SU-DHL-6 (cell line): ENCODE data around the gene IFIT2.
"Not testable (repeated sequence)": the region's sequence is repeated elsewhere in the genome, so short reads cannot be mapped to it uniquely, and the experiment has no call there.

ENCODE experiments used
- H2AFZ ChIP-seq: fragments of 200-600 bp; sonication (generic); 2 replicates; pipeline ENCODE4 v1.6.1; 2014; ENCODE audit warnings: low read depth, mild to moderate bottlenecking, moderate library complexity, mixed read lengths, antibody characterized with exemption, low read length; ENCODE audit not compliant: severe bottlenecking
- H3F3A ChIP-seq: fragments of 200-600 bp; shearing (Covaris generic); 2 replicates; pipeline ENCODE4 v1.6.0; 2016; ENCODE audit warnings: antibody characterized with exemption, mild to moderate bottlenecking; ENCODE audit not compliant: insufficient read depth
- H3K27ac ChIP-seq: fragments of 200-600 bp; sonication (generic); 2 replicates; pipeline ENCODE4 v1.5.1; 2016; ENCODE audit warnings: low read depth, mild to moderate bottlenecking, low read length, moderate library complexity, mixed read lengths
- H3K27me3 ChIP-seq: fragments of 200-600 bp; sonication (generic), shearing (Covaris generic); 2 replicates; pipeline ENCODE4 v1.6.0; 2014; ENCODE audit warnings: mild to moderate bottlenecking, low read length
- H3K36me3 ChIP-seq: fragments of 200-600 bp; sonication (generic); 2 replicates; pipeline ENCODE4 v1.6.1; 2014; ENCODE audit warnings: mild to moderate bottlenecking, low read length, mixed read lengths
- H3K4me2 ChIP-seq: fragments of 300-600, 200-600 bp; shearing (Covaris generic), sonication (generic); 2 replicates; pipeline ENCODE4 v1.6.0; 2014; ENCODE audit warnings: low read length, low read depth, mild to moderate bottlenecking; ENCODE audit not compliant: poor library complexity, severe bottlenecking
- H3K4me3 ChIP-seq: fragments of 200-600 bp; sonication (generic); 2 replicates; pipeline ENCODE4 v1.5.1; 2014; ENCODE audit warnings: antibody characterized with exemption, low read length, mild to moderate bottlenecking, mixed read lengths; ENCODE audit not compliant: insufficient read depth, poor library complexity, severe bottlenecking
- H3K79me2 ChIP-seq: fragments of 200-600 bp; sonication (generic); 2 replicates; pipeline ENCODE4 v1.6.1; 2014; ENCODE audit warnings: mild to moderate bottlenecking, low read length, moderate library complexity; ENCODE audit not compliant: insufficient read depth
- H3K9ac ChIP-seq: fragments of 200-600 bp; sonication (generic); 2 replicates; pipeline ENCODE4 v1.7.0; 2014; ENCODE audit warnings: mild to moderate bottlenecking, low read length
- H3K9me2 ChIP-seq: fragments of 200-600 bp; sonication (generic); replicated peaks from 2 replicates; pipeline ENCODE4 v1.6.1; 2014; ENCODE audit warnings: low read length; ENCODE audit not compliant: insufficient read depth
- H3K9me3 ChIP-seq: fragments of 200-600 bp; sonication (generic); 2 replicates; pipeline ENCODE4 v1.6.1; 2014; ENCODE audit warnings: low read length, mixed read lengths; ENCODE audit not compliant: insufficient read depth
- H4K20me1 ChIP-seq: fragments of 200-600 bp; sonication (generic); 2 replicates; pipeline ENCODE4 v1.6.1; 2014; ENCODE audit warnings: low read depth, mild to moderate bottlenecking, antibody characterized with exemption, low read length, moderate library complexity, mixed read lengths
- EZH2phosphoT487 ChIP-seq: fragments of 200-600 bp; sonication (generic), shearing (Covaris generic); conservative IDR thresholded peaks from 2 replicates; pipeline ENCODE4 v1.6.1; 2018; ENCODE audit warnings: mild to moderate bottlenecking, antibody characterized with exemption, low read length, moderate library complexity, mixed read lengths
- TF ChIP-seq, protein P1 (sequence below): fragments of 200-600 bp; sonication (generic); IDR thresholded peaks from one replicate; pipeline ENCODE4 v1.5.1; 2017; ENCODE audit warnings: antibody characterized with exemption, mild to moderate bottlenecking, low read length, moderate library complexity; ENCODE audit not compliant: insufficient read depth, poor library complexity, severe bottlenecking

IFIT2 gene

DNA sequence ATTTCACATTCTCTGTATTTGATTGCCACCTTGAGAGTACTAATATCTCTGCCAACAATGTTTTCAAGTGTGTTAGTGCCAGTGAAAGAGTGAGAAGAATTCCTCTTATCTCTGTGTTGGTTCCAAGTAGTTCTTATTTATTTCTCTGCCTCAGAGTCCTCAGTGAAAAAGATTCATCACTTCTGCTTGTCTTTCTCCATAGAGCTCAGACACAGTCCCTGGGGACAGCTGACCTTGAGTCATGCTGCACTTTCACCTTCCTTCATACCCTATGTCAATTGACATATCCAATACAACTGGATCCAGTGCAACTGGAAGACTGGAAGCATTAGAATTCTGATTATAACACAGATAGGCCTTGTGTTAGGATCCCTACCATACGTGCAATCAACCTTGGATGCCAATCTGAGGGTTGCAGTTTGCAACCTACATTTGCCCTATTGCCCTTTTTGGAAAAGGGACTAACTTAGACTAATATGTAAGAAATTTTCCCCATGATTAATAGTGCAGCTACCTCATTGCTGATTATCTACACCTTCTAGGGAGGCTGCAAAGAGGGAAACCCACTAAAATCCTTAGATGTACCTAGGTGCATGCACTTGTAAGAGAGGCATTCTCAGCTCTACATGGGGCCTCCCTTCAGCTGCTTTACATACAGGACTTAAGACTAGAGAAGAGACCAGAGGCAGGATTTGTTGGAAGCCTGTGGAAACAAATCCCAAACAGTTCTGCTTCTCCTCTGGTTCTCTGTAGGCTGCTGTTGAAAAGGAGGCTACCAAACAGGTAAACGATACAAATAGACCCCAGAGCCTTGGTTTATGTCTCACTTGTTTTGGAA lies 8.4 kb downstream of the IFIT2 start:
- H3K27ac ChIP-seq: no peak overlapping the region
- no peaks in the 10 kb centered on the region for H4K20me1 ChIP-seq
- H3K9ac ChIP-seq: no peak overlapping the region
- no peak overlapping the region for H3K4me3 ChIP-seq
- H3F3A ChIP-seq: no peaks in the 10 kb centered on the region
- H3K9me3 ChIP-seq: no peaks in the 10 kb centered on the region
- no peaks in the 10 kb centered on the region for H3K9me2 ChIP-seq
- no peaks in the 10 kb centered on the region for H3K36me3 ChIP-seq
- no peaks in the 10 kb centered on the region for H3K79me2 ChIP-seq
- H2AFZ ChIP-seq: no peak overlapping the region
- H3K4me2 ChIP-seq: no peak overlapping the region
- H3K27me3 ChIP-seq: no peaks in the 10 kb centered on the region
- no peak for TF ChIP-seq EZH2phosphoT487
- TF ChIP-seq, protein P1, sequence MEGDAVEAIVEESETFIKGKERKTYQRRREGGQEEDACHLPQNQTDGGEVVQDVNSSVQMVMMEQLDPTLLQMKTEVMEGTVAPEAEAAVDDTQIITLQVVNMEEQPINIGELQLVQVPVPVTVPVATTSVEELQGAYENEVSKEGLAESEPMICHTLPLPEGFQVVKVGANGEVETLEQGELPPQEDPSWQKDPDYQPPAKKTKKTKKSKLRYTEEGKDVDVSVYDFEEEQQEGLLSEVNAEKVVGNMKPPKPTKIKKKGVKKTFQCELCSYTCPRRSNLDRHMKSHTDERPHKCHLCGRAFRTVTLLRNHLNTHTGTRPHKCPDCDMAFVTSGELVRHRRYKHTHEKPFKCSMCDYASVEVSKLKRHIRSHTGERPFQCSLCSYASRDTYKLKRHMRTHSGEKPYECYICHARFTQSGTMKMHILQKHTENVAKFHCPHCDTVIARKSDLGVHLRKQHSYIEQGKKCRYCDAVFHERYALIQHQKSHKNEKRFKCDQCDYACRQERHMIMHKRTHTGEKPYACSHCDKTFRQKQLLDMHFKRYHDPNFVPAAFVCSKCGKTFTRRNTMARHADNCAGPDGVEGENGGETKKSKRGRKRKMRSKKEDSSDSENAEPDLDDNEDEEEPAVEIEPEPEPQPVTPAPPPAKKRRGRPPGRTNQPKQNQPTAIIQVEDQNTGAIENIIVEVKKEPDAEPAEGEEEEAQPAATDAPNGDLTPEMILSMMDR: no peak

DNA sequence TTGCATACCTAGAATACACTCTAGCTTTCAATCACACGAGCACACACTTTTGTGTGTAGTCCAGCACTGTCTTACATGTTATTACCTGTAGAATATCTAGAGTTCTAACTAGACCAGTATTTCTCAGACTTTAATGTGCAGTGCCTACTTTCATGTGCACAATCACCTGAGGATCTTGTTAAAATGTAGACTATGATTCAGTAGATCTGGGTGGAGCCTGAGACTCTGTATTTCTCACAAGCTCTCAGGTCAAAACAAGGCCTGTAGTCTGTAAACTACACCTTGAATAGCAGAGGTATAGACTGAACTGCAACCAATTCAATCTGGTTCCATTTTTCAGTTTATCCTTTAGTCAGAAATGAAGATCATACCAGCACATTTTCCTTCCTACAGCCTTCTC lies 11.1 kb downstream of the IFIT2 start:
- Histone ChIP-seq H3K27ac (no peak overlapping the region), H3K79me2 (no peaks in the 10 kb centered on the region), H3K9me3 (no peaks in the 10 kb centered on the region), H3K36me3 (no peaks in the 10 kb centered on the region), H2AFZ (no peak overlapping the region), H3K4me2 (no peak overlapping the region), H3K27me3 (no peaks in the 10 kb centered on the region), H3K9ac (no peak overlapping the region), H3K9me2 (no peaks in the 10 kb centered on the region), H3K4me3 (no peak overlapping the region), H4K20me1 (no peaks in the 10 kb centered on the region), H3F3A (no peaks in the 10 kb centered on the region)
- no peak for TF ChIP-seq EZH2phosphoT487
- TF ChIP-seq, protein P1: no peak

DNA sequence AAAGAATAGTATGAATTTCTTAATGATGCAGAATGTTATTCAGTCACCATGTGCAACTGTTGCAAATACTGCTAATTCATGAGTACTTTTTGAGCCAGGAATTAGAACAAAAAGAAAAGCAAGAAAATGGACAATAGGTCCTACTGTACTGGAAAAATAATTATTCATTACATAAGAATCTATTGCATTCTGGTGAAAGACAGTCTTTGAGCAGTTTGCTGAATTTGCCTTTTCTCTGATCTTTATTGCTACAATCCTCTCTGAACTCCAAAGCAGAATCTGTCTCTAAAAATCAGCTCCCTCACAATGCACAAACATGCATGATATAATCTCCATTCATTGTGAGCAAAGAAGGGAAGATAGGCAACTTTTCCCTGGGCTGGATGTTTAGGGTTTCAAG lies 12.8 kb downstream of the IFIT2 start:
- TF ChIP-seq, protein P1: no peak
- TF ChIP-seq EZH2phosphoT487: no peak
- no peak overlapping the region for H3K9ac ChIP-seq
- no peaks in the 10 kb centered on the region for H3K9me3 ChIP-seq
- H4K20me1 ChIP-seq: no peaks in the 10 kb centered on the region
- H3K4me3 ChIP-seq: no peak overlapping the region
- no peaks in the 10 kb centered on the region for H3K9me2 ChIP-seq
- H3F3A ChIP-seq: no peaks in the 10 kb centered on the region
- H3K27me3 ChIP-seq: no peaks in the 10 kb centered on the region
- no peaks in the 10 kb centered on the region for H3K79me2 ChIP-seq
- no peak overlapping the region for H3K4me2 ChIP-seq
- no peak overlapping the region for H3K27ac ChIP-seq
- no peak overlapping the region for H2AFZ ChIP-seq
- no peaks in the 10 kb centered on the region for H3K36me3 ChIP-seq

DNA sequence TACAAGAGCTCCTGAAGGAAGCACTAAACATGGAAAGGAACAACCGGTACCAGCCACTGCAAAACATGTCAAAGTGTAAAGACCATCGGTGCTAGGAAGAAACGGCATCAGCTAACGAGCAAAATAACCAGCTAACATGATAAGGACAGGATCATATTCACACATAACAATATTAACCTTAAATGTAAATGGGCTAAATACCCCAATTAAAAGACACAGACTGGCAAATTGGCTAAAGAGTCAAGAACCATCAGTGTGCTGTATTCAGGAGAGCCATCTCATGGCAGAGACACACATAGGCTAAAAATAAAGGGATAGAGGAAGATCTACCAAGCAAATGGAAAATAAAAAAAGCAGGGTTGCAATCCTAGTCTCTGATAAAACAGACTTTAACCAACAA lies 16.2 kb downstream of the IFIT2 start:
- not testable (repeated sequence) for H3K9me2 ChIP-seq, H3K27ac ChIP-seq, H3K4me2 ChIP-seq, H3K9ac ChIP-seq, H2AFZ ChIP-seq, H3F3A ChIP-seq, H3K27me3 ChIP-seq, H3K36me3 ChIP-seq, H3K79me2 ChIP-seq, H3K4me3 ChIP-seq, H4K20me1 ChIP-seq, H3K9me3 ChIP-seq

DNA sequence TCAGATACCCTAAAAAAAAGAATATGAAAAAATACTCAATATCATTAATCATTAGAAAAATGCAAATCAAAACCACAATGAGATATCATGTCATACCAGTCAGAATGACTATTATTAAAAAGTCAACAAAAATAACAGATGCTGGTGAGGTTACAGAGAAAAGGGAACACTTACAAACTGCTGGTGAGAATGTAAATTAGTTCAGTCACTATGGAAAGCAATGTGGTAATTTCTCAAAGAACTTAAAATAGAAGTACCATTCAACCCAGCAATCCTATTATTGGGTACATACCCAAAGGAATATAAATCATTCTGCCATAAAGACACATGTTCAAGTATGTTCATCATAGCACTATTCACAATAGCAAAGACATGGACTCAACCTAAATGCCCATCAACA lies 23.2 kb downstream of the IFIT2 start:
- not testable (repeated sequence) for H3K27me3 ChIP-seq, H3K79me2 ChIP-seq, H3K4me3 ChIP-seq, H3K36me3 ChIP-seq, H3F3A ChIP-seq, H3K27ac ChIP-seq, H3K9ac ChIP-seq, H4K20me1 ChIP-seq, H3K9me2 ChIP-seq, H2AFZ ChIP-seq, H3K4me2 ChIP-seq, H3K9me3 ChIP-seq

DNA sequence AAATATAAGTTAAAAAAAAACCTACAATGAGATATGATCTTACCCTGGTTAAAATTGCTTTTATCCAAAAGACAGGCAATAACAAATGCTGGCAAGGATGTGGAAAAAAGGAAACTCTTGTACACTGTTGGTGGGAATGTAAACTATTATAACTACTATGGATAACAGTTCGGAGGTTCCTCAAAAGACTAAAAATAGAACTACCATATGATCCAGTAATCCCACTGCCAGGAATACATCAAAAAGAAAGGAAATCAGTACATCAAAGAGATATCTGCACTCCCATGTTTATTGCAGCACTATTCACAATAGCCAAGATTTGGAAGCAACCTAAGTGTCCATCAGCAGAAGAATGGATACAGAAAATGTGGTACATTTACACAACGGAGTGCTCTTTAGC lies 24.0 kb downstream of the IFIT2 start:
- not testable (repeated sequence) for H3K9me2 ChIP-seq, H3K9me3 ChIP-seq, H2AFZ ChIP-seq, H3K4me2 ChIP-seq, H3K79me2 ChIP-seq, H3F3A ChIP-seq, H3K27me3 ChIP-seq, H3K27ac ChIP-seq, H3K36me3 ChIP-seq, H4K20me1 ChIP-seq, H3K4me3 ChIP-seq, H3K9ac ChIP-seq
